ENCODE results near the gene KRT9.

Gene KRT9

GRCh38 chr17:41530062-41531048 is 41.5 kb downstream of the KRT9 start:
- no peak for DNase-seq (ENCODE audit: low read depth in 2 of 2)

GRCh38 chr17:41529491-41529915 is 42.4 kb downstream of the KRT9 start:
- DNase-seq (ENCODE audit: low read depth in 2 of 2): no peak

GRCh38 chr17:41528959-41529353 is 42.9 kb downstream of the KRT9 start:
- DNase-seq (ENCODE audit: low read depth in 2 of 2): no peak

GRCh38 chr17:41527063-41528023 is 44.5 kb downstream of the KRT9 start:
- no peak for DNase-seq (ENCODE audit: low read depth in 2 of 2)

GRCh38 chr17:41524261-41524660 is 47.6 kb downstream of the KRT9 start:
- DNase-seq (ENCODE audit: low read depth in 2 of 2): no peak

DNA sequence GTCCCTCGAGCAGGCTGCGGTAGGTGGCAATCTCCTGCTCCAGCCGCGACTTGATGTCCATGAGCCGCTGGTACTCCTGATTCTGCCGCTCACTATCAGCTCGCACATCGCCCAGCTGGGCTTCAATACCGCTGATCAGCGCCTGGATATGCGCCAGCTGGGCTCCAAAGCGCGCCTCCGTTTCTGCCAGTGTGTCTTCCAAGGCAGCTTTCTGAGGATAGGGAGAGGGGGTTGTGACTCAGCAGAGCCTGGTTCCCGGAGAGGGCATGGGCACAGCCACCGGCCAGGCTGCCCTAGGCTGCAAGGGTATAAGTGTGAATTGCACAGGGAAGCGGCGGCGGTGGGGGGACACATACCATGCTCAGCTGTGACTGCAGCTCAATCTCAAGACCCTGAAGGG is 48.1 kb downstream of the KRT9 start:
- no peak for DNase-seq (ENCODE audit: low read depth in 2 of 2)

DNA sequence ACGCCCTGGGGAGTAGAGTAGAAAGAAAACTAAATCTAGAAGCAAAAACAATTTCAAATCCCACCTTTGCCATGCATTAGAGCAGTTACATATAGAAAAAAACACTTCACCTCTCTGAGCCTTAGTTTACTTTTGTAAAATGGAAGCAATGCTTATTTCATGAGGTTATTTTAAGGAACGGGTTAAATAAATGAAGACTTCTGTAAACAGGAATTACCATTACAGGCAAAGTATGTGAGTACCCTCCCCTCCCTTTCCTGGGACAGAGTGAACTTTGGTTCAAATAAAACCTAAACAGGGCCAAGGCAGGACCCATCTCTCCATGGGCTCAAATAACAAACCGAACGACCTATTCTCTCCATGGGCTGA is 48.6 kb downstream of the KRT9 start:
- DNase-seq (ENCODE audit: low read depth in 2 of 2): no peak

DNA sequence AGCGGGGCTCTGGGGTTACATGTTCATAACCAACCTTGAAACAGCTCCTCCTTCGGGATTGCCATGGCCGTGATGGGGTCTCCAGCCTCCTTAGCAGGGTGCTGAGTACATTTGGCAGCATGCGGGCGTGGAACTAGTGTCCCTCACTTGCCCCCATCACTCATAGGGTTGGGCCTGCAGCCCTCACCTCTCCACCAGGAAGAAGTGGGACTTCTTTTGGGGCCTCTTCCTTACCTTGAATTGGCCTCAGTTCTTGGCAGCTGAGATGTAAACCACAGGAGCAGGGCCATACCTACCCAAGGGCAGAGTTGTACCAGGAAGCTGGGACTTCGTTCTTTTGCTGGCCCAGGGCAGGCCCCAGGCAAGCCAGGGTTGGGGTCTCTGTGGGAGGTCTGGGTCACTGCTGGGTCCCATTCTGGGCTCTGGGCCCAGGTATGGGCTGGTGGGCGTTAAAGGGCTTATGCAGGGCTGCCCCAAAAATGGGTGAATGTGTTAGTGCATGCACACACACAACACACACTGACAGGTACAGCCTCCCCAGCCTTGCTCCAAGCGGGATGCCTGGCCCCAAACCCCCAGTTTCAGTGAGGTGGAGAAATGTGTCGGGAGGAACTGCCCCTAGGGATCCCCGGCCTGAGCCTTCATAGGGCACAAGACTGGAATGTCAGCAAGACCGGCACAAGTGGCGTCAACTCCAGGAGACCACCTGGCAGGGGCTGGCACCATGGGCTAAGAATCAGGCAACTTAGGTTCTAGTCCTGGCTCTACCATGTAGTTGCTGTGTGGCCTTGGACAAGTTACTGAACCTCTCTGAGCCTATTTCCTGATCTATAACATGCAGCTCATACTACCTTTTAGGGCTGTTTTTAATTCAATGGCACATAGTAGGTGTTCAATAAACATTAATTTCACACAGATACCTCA is 49.3 kb downstream of the KRT9 start:
- no peak for DNase-seq (ENCODE audit: low read depth in 2 of 2)

DNA sequence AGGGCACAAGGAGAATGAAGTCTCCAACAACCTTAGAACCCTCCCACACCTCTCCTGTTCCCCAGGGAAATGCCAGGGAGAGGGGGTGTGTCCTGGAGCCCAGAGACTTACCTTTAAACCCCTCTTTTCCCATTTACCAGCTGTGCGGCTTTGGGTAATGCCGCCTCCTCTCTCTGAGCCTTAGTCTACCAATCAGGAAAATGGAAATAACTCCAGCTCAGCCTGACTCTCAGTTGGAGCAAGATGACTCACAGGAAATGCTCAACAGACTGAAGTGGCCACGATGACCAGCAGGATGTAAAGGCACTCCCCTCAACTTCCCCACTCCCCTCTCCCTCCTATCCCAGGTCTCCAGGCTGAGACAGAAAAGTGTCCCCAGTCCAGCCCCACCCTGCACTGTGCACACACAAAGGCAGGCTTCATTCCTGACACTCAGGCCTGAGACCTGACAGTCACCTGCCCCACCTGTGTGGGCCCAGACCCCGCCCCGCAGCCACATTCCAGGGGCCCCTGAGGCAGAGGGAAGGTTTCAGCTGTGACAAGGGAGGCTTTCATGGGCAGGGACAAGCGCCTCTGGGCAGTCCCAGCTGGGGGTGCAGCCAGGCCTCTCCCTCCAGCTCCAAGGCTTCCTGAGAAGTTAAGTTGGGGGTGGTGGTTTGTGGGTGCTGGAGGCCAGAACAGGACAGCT is 50.1 kb downstream of the KRT9 start:
- no peak for DNase-seq (ENCODE audit: low read depth in 2 of 2)

DNA sequence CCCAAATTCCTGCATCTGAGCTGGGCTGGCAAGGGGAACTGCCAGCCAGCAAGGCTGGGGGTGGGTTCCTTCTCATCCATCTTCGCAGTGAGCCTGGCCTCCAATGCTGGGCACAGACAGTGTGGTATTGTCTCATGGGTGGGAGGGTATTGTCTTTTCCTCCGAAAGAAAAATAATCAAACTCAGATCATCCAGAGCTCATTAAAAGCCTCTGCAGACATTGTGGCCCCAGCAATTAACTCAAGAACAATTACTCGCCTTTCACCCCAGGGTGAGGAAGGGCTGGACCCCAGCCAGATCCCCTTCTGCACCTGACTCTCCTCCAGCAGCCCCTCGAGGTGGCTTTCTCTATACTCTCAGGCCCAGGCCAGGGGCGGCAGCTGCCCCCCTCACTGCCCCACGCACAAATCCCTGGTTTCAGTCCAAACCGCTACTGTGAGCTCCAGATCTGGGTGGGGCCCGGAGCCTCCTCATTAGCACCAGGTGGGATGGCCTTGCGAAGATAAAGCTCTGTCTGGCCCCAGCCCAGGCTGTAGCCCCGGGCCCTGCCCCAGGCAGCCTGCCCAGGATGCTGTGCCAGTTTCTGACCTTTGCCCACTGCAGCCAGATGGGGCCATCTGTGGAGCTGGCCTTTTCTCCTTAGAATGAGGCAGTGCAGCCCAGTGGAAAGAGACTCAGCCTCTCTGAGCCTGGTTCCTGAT is 50.9 kb downstream of the KRT9 start:
- no peak for DNase-seq (ENCODE audit: low read depth in 2 of 2)

GRCh38 chr17:41519501-41520224 is 52.2 kb downstream of the KRT9 start:
- no peak for DNase-seq (ENCODE audit: low read depth in 2 of 2)

DNA sequence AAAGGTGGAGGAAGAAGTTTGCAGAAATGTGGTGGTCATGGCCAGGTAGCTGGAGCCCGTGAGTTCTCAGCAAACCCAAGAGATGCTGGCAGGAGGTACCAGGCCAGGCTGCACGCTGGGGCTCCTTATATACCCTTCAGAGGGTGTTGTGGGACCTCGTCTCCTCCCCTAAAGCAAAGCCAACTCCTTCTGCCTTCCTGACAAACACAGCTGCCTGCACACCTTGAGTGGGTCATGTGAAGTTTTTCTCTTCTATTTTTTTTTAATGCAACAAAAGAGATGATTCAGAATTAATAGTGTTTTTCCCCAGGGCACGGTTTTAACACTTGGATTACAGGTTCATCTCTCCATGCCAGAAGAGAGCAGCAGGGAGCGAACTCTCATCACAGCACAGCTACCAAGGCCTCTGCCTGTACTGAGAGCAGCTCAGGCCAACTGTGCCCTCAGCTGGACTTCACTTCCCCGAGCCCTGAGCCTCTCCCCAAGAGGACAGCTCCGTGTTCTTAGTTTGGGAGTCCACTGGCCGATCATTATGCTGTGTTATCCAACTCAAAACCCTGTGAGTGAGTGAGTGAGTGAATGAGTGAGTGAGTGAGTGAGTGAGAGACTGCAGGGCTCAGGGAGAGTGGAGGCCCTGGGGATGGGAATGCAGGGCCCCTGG is 52.9 kb downstream of the KRT9 start, which contains the start of gene KRT15:
Gene KRT15 (minus strand): TSS at position 102 of the 661 bp plus-strand sequence. CDS start 63 bp downstream, at position 39.
- DNase-seq (ENCODE audit: low read depth in 2 of 2): no peak

GRCh38 chr17:41518031-41518430 is 53.8 kb downstream of the KRT9 start:
- no peak for DNase-seq (ENCODE audit: low read depth in 2 of 2)

DNA sequence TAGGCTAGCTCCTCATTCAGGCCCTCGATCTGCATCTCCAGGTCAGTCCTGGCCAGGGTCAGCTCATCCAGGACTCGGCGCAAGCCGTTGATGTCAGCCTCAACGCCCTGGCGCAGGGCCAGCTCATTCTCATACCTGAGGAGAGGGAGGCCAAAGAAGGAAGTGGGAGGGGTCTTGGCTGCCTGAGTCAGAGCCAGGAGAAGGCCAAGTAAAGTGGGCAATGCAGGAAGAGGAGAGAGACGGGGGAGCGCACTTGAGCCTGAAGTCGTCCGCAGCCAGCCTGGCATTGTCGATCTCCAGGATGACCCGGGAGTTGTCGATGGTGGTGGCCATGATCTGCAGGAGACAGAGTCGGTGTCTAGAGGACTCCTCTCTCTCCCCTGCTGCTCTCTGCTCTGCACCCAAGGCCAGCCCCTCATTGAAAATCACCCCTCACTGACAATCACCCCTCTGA is 55.0 kb downstream of the KRT9 start:
- no peak for DNase-seq (ENCODE audit: low read depth in 2 of 2)

- no peak for DNase-seq (ENCODE audit: low read depth in 2 of 2)
These were observed 55.6 kb downstream of the KRT9 start for GRCh38 chr17:41516147-41516829.

Measured in stimulated activated CD8-positive, alpha-beta memory T cell treated with anti-CD3 and anti-CD28 coated beads, Interleukin-15, amount 100 ng/mL, for 4 hours (primary cell).